LNCaP clone FGC (cell line): ENCODE data around the gene CYTH1.

Experiments used
- DNase-seq: peaks from one replicate; pipeline ENCODE4 v3.0.0-alpha.2; 2011; ENCODE audit warnings: low read depth
- H3K4me3 ChIP-seq: 2 replicates; pipeline ENCODE4 v1.5.1; 2011; ENCODE audit warnings: mild to moderate bottlenecking, low read depth, low read length, control low read depth
- CTCF ChIP-seq: IDR thresholded peaks from 2 replicates; pipeline ENCODE4 v1.5.1; 2012; ENCODE audit warnings: mild to moderate bottlenecking; ENCODE audit not compliant: control insufficient read depth, insufficient read depth; ENCODE audit errors: extremely low read depth

The CYTH1 gene

GRCh38 chr17:78794399-78794798 lies 12.3 kb upstream of the CYTH1 start:
- DNase-seq: no peak
- TF ChIP-seq CTCF: no peak
- no peak overlapping the region for H3K4me3 ChIP-seq

GRCh38 chr17:78793968-78794367 lies 11.9 kb upstream of the CYTH1 start:
- H3K4me3 ChIP-seq: no peak overlapping the region
- DNase-seq: no peak
- TF ChIP-seq CTCF: no peak

- no peak overlapping the region for H3K4me3 ChIP-seq
- TF ChIP-seq CTCF: no peak
- DNase-seq: no peak
These were observed 11.3 kb upstream of the CYTH1 start for GRCh38 chr17:78793415-78793814.

GRCh38 chr17:78791840-78792709 lies 10.0 kb upstream of the CYTH1 start:
- no peak for DNase-seq
- no peak overlapping the region for H3K4me3 ChIP-seq
- no peak for TF ChIP-seq CTCF

GRCh38 chr17:78790552-78790951 lies 8.5 kb upstream of the CYTH1 start:
- no peak for DNase-seq
- H3K4me3 ChIP-seq: no peak overlapping the region
- no peak for TF ChIP-seq CTCF

GRCh38 chr17:78789663-78790181 lies 7.6 kb upstream of the CYTH1 start:
- TF ChIP-seq CTCF: no peak
- DNase-seq: peak; percentile 45
- no peak overlapping the region for H3K4me3 ChIP-seq
